Endothelial cell of umbilical vein (primary cell): ENCODE data around the gene KAT6B. TPM values are rescaled to one million over a fixed set of nuclear protein-coding genes. Genes with fewer than 3 reads are reported as not detected.

Experiments used
- BruUV-seq: library from RNA; stranded (reverse); fragments of 400-500 nt; replicated peaks from 2 replicates; lab custom pipeline; 2021; lab: Mats Ljungman, UMichigan
- CTCF ChIA-PET: fragments of 300-600, 350-600 bp; sonication (Branson Sonifier 250); formaldehyde crosslinking; loops from one replicate; lab custom pipeline; 2021; ENCODE audit warnings: antibody characterized with exemption, inconsistent platforms; lab: Charles Lee
- POLR2A ChIA-PET: fragments of 300-600, 350-600 bp; sonication (Branson Sonifier 250); formaldehyde crosslinking; loops from one replicate; lab custom pipeline; 2021; ENCODE audit warnings: antibody characterized with exemption, inconsistent platforms; lab: Charles Lee
- DNase-seq: peaks from one replicate; pipeline ENCODE4 v3.0.0-alpha.2; 2011; ENCODE audit warnings: low read depth, low spot score
- FAIRE-seq: peaks from 2 replicates; lab custom pipeline; 2011; peaks lifted over from hg19 to GRCh38; lab: Jason Lieb, UNC
- H2AFZ ChIP-seq: 2 replicates; pipeline ENCODE4 v1.6.0; 2012; ENCODE audit warnings: low read depth, low read length, control low read depth, inconsistent platforms
- H3K27ac ChIP-seq: 2 replicates; pipeline ENCODE4 v1.5.1; 2011; ENCODE audit warnings: low read depth, mild to moderate bottlenecking, control low read depth, low read length, moderate library complexity; ENCODE audit not compliant: insufficient read depth
- H3K27me3 ChIP-seq, 2 experiments: 2 replicates each; pipeline versions ENCODE4 v1.6.0 to v1.6.1; 2011; ENCODE audit warnings: low read length in 2 of 2, mixed read lengths in 1 of 2; ENCODE audit not compliant: control insufficient read depth in 2 of 2, insufficient read depth in 2 of 2
- H3K36me3 ChIP-seq, 2 experiments: 2 replicates in 1 of 2; 3 replicates in 1 of 2; pipeline ENCODE4 v1.5.1; 2011; ENCODE audit warnings: low read length in 2 of 2, mild to moderate bottlenecking in 1 of 2, moderate library complexity in 1 of 2; ENCODE audit not compliant: control insufficient read depth in 2 of 2, insufficient read depth in 2 of 2; ENCODE audit errors: extremely low read depth in 1 of 2
- H3K4me1 ChIP-seq: 3 replicates; pipeline ENCODE4 v1.5.1; 2011; ENCODE audit warnings: mild to moderate bottlenecking, low read length; ENCODE audit not compliant: control insufficient read depth, insufficient read depth; ENCODE audit errors: extremely low read depth
- H3K4me2 ChIP-seq: 2 replicates; pipeline ENCODE4 v1.6.1; 2011; ENCODE audit warnings: low read length, control low read depth, mixed read lengths; ENCODE audit not compliant: insufficient read depth
- H3K4me3 ChIP-seq, 3 experiments: fragments of 200-600 bp in 1 of 3; sonication (generic), shearing (Covaris generic) in 1 of 3; replicated peaks in 1 of 3; 2 replicates each; pipeline ENCODE4 v1.5.1; 2011 to 2016; ENCODE audit warnings: control low read depth in 3 of 3, low read length in 3 of 3, mild to moderate bottlenecking in 2 of 3, inconsistent platforms in 1 of 3, low read depth in 1 of 3, moderate library complexity in 1 of 3; ENCODE audit not compliant: insufficient read depth in 1 of 3
- H3K79me2 ChIP-seq: 2 replicates; pipeline ENCODE4 v1.6.0; 2012; ENCODE audit warnings: low read length, inconsistent platforms; ENCODE audit not compliant: control insufficient read depth, insufficient read depth
- H3K9ac ChIP-seq: replicated peaks from 2 replicates; pipeline ENCODE3; 2011; ENCODE audit warnings: low read length, control low read depth; ENCODE audit not compliant: insufficient read depth; ENCODE audit errors: extremely low read depth
- H3K9me1 ChIP-seq: replicated peaks from 3 replicates; pipeline ENCODE4 v1.6.0; 2011; ENCODE audit warnings: mild to moderate bottlenecking, low read length; ENCODE audit not compliant: control insufficient read depth, insufficient read depth; ENCODE audit errors: extremely low read depth
- H3K9me3 ChIP-seq: replicated peaks from 2 replicates; pipeline ENCODE4 v1.5.1; 2012; ENCODE audit warnings: low read length, inconsistent platforms; ENCODE audit not compliant: control insufficient read depth, insufficient read depth
- H4K20me1 ChIP-seq: replicated peaks from 2 replicates; pipeline ENCODE3; 2011; ENCODE audit warnings: mild to moderate bottlenecking, low read length; ENCODE audit not compliant: control insufficient read depth, insufficient read depth; ENCODE audit errors: extremely low read depth
- CTCF ChIP-seq, 2 donors: IDR thresholded peaks; 1 replicate in 1 of 2; 2 replicates in 1 of 2; pipeline ENCODE4 v1.5.1; 2011; ENCODE audit warnings: low read length in 2 of 2, mild to moderate bottlenecking in 2 of 2, moderate library complexity in 2 of 2, control low read depth in 1 of 2, inconsistent platforms in 1 of 2, low read depth in 1 of 2; ENCODE audit not compliant: insufficient read depth in 1 of 2; ENCODE audit errors: extremely low read depth in 1 of 2
- EZH2 ChIP-seq: IDR thresholded peaks from 2 replicates; pipeline ENCODE4 v1.6.1; 2012; ENCODE audit warnings: borderline replicate concordance, low read depth, mild to moderate bottlenecking, moderate library complexity, low read length, inconsistent platforms; ENCODE audit not compliant: severe bottlenecking
- JUN ChIP-seq: IDR thresholded peaks from 2 replicates; pipeline ENCODE4 v1.6.1; 2011; ENCODE audit warnings: borderline replicate concordance, low read depth; ENCODE audit not compliant: insufficient read length, insufficient read depth
- MAX ChIP-seq: IDR thresholded peaks from 2 replicates; pipeline ENCODE4 v1.6.1; 2011; ENCODE audit not compliant: insufficient read depth, insufficient read length
- MYC ChIP-seq: IDR thresholded peaks from one replicate; pipeline ENCODE4 v1.6.1; 2011; ENCODE audit warnings: mild to moderate bottlenecking, low read depth, low read length
- POLR2A ChIP-seq: IDR thresholded peaks from 2 replicates; pipeline ENCODE4 v1.6.1; 2012; ENCODE audit warnings: low read depth, mild to moderate bottlenecking, control low read depth, low read length
- dilution Hi-C: fragments of 300-500 bp; cut with MboI; formaldehyde crosslinking; loops from one replicate; pipeline ENCODE4 v1.15.0; 2019; ENCODE audit warnings: low sequenced_read_pairs; ENCODE audit not compliant: extremely low pct_ligation_motif_present
- intact Hi-C: fragments of 100-400 bp; cut with micrococcal nuclease; formaldehyde crosslinking; loops from one replicate; pipeline ENCODE4 v1.10.0; 2022
- polyA plus RNA-seq, 4 experiments: library from polyadenylated mRNA; depleted of rRNA in 3 of 4; stranded (reverse) in 3 of 4; unstranded in 1 of 4; fragments of >200 nt; gene quantifications; 2 replicates each; pipeline versions ENCODE4 v1.2.1 to v1.2.3, GENCODE V29; 2011 to 2012; ENCODE audit warnings: missing spikeins in 1 of 4
- total RNA-seq: library from RNA; stranded (reverse); gene quantifications from 2 replicates; pipeline ENCODE4 v1.2.3, GENCODE V29; 2021

Gene KAT6B
- total and polyA plus RNA-seq, 2 donors (not counting 3 experiments of a cell fraction or from before 2014, with no cell fraction given) = 4.5 to 17.0 TPM

GRCh38 chr10:74955796-74956195 lies 129.4 kb downstream of the KAT6B start:
- CTCF ChIA-PET = no interaction called here
- FAIRE-seq = no peak

More at GRCh38 chr10:74955796-74956195, 129.4 kb downstream of the KAT6B start:
- no peak overlapping the region for H3K9ac ChIP-seq
- H3K9me1 ChIP-seq = no peaks in the 10 kb centered on the region
- H3K4me1 ChIP-seq = no peaks in the 10 kb centered on the region
- dilution Hi-C loops (no loop called here), intact Hi-C loops (no loop called here)
- no peak overlapping the region for H2AFZ ChIP-seq
- H3K9me3 ChIP-seq = no peaks in the 10 kb centered on the region
- H3K79me2 ChIP-seq = no peaks in the 10 kb centered on the region
- H3K27me3 ChIP-seq = no peaks in the 10 kb centered on the region
- H3K36me3 ChIP-seq = no peaks in the 10 kb centered on the region
- no TSS peak for BruUV-seq
- TF ChIP-seq EZH2 = no peak
- TF ChIP-seq POLR2A = no peak
- TF ChIP-seq CTCF (IDR thresholded peaks at IDR 0.05; ENCODE audit: extremely low read depth in 1 of 2, insufficient read depth in 1 of 2, low read depth in 1 of 2, low read length in 2 of 2) = no peak
- no peak for TF ChIP-seq MAX
- TF ChIP-seq MYC = no peak
- no peak for TF ChIP-seq JUN
- no peak overlapping the region for H3K4me3 ChIP-seq
- H4K20me1 ChIP-seq = peaks cover 2% of the 10 kb centered on the region
- DNase-seq = no peak
- H3K27ac ChIP-seq = no peak overlapping the region
- POLR2A ChIA-PET = no interaction called here
- H3K4me2 ChIP-seq = no peak overlapping the region
